Kidney epithelial cell (primary cell): ENCODE data around the gene LCA5L. TPM values are rescaled to one million over a fixed set of nuclear protein-coding genes. Genes with fewer than 3 reads are reported as not detected.
"Not testable (repeated sequence)": the region's sequence is repeated elsewhere in the genome, so short reads cannot be mapped to it uniquely, and the experiment has no call there.

Experiments
- DNase-seq: peaks from one replicate; pipeline ENCODE4 v3.0.0-alpha.2; 2010; ENCODE audit warnings: low read depth
- H3K27me3 ChIP-seq: 2 replicates; pipeline ENCODE4 v1.6.0; 2011; ENCODE audit warnings: low read length; ENCODE audit not compliant: control insufficient read depth, insufficient read depth
- H3K36me3 ChIP-seq: 2 replicates; pipeline ENCODE4 v1.5.1; 2011; ENCODE audit warnings: low read length; ENCODE audit not compliant: control insufficient read depth, insufficient read depth
- H3K4me3 ChIP-seq: 2 replicates; pipeline ENCODE4 v1.5.1; 2011; ENCODE audit warnings: low read depth, mild to moderate bottlenecking, control low read depth, low read length
- CTCF ChIP-seq: IDR thresholded peaks from 2 replicates; pipeline ENCODE4 v1.5.1; 2011; ENCODE audit warnings: mild to moderate bottlenecking, moderate library complexity, low read length, control low read depth, inconsistent platforms; ENCODE audit not compliant: insufficient read depth, poor library complexity, severe bottlenecking
- total RNA-seq: library from RNA; depleted of rRNA; stranded (reverse); fragments of >200 nt; gene quantifications from 2 replicates; pipeline ENCODE4 v1.2.3, GENCODE V29; 2015

LCA5L gene
- total RNA-seq, 1 donor from 2014 or later: 2.0 TPM

GRCh38 chr21:39374046-39374445 is 71.5 kb downstream of the LCA5L start:
- Histone ChIP-seq H3K36me3 (no peaks in the 10 kb centered on the region), H3K4me3 (no peak overlapping the region), H3K27me3 (peaks cover 3% of the 10 kb centered on the region)
- TF ChIP-seq CTCF: no peak
- DNase-seq: no peak

DNA sequence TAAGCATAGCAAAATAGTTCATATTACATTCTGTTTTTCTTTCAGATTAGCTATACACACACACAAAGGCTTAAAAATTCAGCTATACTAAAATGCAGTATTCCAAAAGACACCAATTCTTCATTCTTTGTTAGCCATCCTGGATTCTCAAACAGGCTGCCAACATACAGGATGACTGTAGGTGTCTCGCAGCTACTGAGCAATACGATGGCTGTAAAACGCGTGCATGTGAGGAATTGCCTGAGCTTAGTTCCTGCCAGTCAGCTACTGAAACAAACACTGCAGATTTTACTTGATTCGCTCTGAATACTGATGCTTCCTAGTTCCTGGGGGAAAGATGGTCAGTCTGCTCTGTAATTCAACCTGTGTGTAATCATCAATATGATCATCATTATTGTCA is 71.9 kb downstream of the LCA5L start:
- Histone ChIP-seq H3K4me3 (no peak overlapping the region), H3K27me3 (peaks cover 3% of the 10 kb centered on the region), H3K36me3 (no peaks in the 10 kb centered on the region)
- no peak for DNase-seq
- peak; percentile 55 for TF ChIP-seq CTCF

DNA sequence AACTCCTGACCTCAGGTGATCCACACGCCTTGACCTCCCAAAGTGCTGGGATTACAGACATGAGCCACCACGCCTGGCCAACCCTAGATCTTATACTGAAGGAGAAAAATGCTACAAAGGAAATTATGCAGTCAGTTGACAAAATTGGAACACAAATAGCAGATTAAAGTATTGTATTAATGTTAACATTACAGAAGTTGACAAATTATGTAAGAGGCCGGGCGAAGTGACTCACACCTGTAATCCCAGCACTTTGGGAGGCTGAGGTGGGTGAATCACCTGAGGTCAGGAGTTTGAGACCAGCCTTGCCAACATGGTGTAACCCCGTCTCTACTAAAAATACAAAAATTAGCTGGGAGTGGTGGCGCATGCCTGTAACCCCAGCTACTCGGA is 75.7 kb downstream of the LCA5L start:
- not testable (repeated sequence) for DNase-seq, H3K4me3 ChIP-seq, H3K27me3 ChIP-seq, H3K36me3 ChIP-seq

GRCh38 chr21:39367783-39368182 is 77.8 kb downstream of the LCA5L start:
- Histone ChIP-seq H3K4me3 (no peak overlapping the region), H3K36me3 (no peaks in the 10 kb centered on the region), H3K27me3 (peaks cover 3% of the 10 kb centered on the region)
- TF ChIP-seq CTCF: no peak
- no peak for DNase-seq

GRCh38 chr21:39366563-39366962 is 79.0 kb downstream of the LCA5L start:
- H3K36me3 ChIP-seq: no peaks in the 10 kb centered on the region
- H3K27me3 ChIP-seq: peaks cover 3% of the 10 kb centered on the region
- no peak overlapping the region for H3K4me3 ChIP-seq
- no peak for TF ChIP-seq CTCF
- DNase-seq: no peak

DNA sequence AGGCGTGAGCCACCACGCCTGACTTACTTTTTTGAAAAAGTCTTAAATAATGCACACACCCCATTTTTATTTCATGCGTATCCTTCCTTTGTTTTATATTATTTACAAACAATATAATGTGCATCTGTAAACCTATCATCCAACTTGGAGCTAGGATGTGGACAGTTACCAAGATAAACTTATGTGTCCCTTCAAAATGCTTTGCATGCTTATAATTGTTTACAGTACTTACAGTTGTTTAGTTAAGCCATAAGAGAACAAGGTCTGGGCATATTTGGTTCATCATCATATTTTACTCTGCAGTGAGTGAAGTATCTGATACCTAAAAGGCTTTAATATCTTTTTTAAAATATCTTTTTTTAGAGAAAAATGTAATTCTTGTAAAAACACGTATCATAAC is 80.6 kb downstream of the LCA5L start:
- no peak overlapping the region for H3K4me3 ChIP-seq
- no peak for TF ChIP-seq CTCF
- no peak for DNase-seq
- H3K36me3 ChIP-seq: no peaks in the 10 kb centered on the region
- no peaks in the 10 kb centered on the region for H3K27me3 ChIP-seq
